ENCODE measurements around the gene KCNH4. TPM values are rescaled to one million over a fixed set of nuclear protein-coding genes. Genes with fewer than 3 reads are reported as not detected.

KCNH4 gene
- total RNA-seq, 1 donor from 2014 or later = not detected

GRCh38 chr17:42169351-42169750 is 11.6 kb downstream of the KCNH4 start:
- Mint-ChIP-seq H3K27me3 (peaks cover 30% of the 10 kb centered on the region), H3K4me1 (ENCODE audit: unreplicated experiment) (no peaks in the 10 kb centered on the region), H3K4me3 (no peak overlapping the region), H3K9me3 (no peaks in the 10 kb centered on the region), H3K27ac (no peak overlapping the region), H3K36me3 (no peaks in the 10 kb centered on the region)
- no peak for DNase-seq (ENCODE audit: extremely low spot score, unreplicated experiment)
- TF ChIP-seq, protein P1, sequence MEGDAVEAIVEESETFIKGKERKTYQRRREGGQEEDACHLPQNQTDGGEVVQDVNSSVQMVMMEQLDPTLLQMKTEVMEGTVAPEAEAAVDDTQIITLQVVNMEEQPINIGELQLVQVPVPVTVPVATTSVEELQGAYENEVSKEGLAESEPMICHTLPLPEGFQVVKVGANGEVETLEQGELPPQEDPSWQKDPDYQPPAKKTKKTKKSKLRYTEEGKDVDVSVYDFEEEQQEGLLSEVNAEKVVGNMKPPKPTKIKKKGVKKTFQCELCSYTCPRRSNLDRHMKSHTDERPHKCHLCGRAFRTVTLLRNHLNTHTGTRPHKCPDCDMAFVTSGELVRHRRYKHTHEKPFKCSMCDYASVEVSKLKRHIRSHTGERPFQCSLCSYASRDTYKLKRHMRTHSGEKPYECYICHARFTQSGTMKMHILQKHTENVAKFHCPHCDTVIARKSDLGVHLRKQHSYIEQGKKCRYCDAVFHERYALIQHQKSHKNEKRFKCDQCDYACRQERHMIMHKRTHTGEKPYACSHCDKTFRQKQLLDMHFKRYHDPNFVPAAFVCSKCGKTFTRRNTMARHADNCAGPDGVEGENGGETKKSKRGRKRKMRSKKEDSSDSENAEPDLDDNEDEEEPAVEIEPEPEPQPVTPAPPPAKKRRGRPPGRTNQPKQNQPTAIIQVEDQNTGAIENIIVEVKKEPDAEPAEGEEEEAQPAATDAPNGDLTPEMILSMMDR (conservative IDR thresholded peaks at IDR 0.05) = no peak

DNA sequence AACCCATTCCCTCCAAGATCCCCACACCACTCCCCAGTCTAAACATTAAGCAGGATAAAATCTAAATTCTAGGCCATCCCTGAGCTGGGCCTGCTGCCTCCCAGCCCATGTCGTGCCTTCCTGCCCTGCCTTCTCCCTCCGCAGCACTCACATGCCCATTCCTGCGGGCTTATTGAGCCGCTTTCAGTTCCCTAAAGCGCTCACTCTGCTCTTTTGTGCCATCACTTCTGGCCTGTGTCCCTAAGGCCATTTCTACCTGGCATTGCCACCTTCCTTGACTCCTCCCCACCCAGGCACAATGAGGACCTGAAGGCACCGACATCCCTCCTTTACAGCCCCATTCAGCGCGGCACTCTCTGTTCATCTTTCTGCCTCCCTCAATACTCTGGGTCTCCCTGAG is 13.1 kb downstream of the KCNH4 start:
- no peak overlapping the region for H3K27ac Mint-ChIP-seq
- no peaks in the 10 kb centered on the region for H3K36me3 Mint-ChIP-seq
- TF ChIP-seq, protein P1 (conservative IDR thresholded peaks at IDR 0.05) = no peak
- H3K4me1 Mint-ChIP-seq (ENCODE audit: unreplicated experiment) = peaks cover 4% of the 10 kb centered on the region
- H3K27me3 Mint-ChIP-seq = peaks cover 29% of the 10 kb centered on the region
- no peak for DNase-seq (ENCODE audit: extremely low spot score, unreplicated experiment)
- H3K9me3 Mint-ChIP-seq = no peaks in the 10 kb centered on the region
- no peak overlapping the region for H3K4me3 Mint-ChIP-seq

GRCh38 chr17:42166196-42166763 is 14.7 kb downstream of the KCNH4 start:
- no peak for DNase-seq (ENCODE audit: extremely low spot score, unreplicated experiment)
- Mint-ChIP-seq H3K9me3 (no peaks in the 10 kb centered on the region), H3K27ac (no peak overlapping the region), H3K27me3 (peaks cover 17% of the 10 kb centered on the region), H3K36me3 (no peaks in the 10 kb centered on the region), H3K4me1 (ENCODE audit: unreplicated experiment) (peaks cover 4% of the 10 kb centered on the region), H3K4me3 (no peak overlapping the region)
- TF ChIP-seq, protein P1 (conservative IDR thresholded peaks at IDR 0.05) = no peak

GRCh38 chr17:42165751-42166150 is 15.2 kb downstream of the KCNH4 start:
- no peak overlapping the region for H3K27ac Mint-ChIP-seq
- H3K4me1 Mint-ChIP-seq (ENCODE audit: unreplicated experiment) = peaks cover 4% of the 10 kb centered on the region
- H3K4me3 Mint-ChIP-seq = no peak overlapping the region
- H3K9me3 Mint-ChIP-seq = no peaks in the 10 kb centered on the region
- H3K36me3 Mint-ChIP-seq = no peaks in the 10 kb centered on the region
- peaks cover 12% of the 10 kb centered on the region for H3K27me3 Mint-ChIP-seq
- no peak for DNase-seq (ENCODE audit: extremely low spot score, unreplicated experiment)
- TF ChIP-seq, protein P1 (conservative IDR thresholded peaks at IDR 0.05) = no peak

- H3K4me1 Mint-ChIP-seq (ENCODE audit: unreplicated experiment) = peaks cover 4% of the 10 kb centered on the region
- TF ChIP-seq, protein P1 (conservative IDR thresholded peaks at IDR 0.05) = no peak
- no peaks in the 10 kb centered on the region for H3K36me3 Mint-ChIP-seq
- DNase-seq (ENCODE audit: extremely low spot score, unreplicated experiment) = no peak
- no peak overlapping the region for H3K4me3 Mint-ChIP-seq
- peaks cover 7% of the 10 kb centered on the region for H3K27me3 Mint-ChIP-seq
- no peaks in the 10 kb centered on the region for H3K9me3 Mint-ChIP-seq
- no peak overlapping the region for H3K27ac Mint-ChIP-seq
These were observed 17.1 kb downstream of the KCNH4 start for GRCh38 chr17:42163696-42164407.

Measured in type B pancreatic cell (in vitro differentiated cells).